GM12874 (cell line): ENCODE results near the gene BICC1.

Experiments used
- TF ChIP-seq, protein P1 (sequence below): IDR thresholded peaks from 2 replicates; pipeline ENCODE4 v1.5.1; 2011; ENCODE audit warnings: low read depth, mild to moderate bottlenecking, control low read depth, low read length, moderate library complexity; ENCODE audit not compliant: insufficient read depth

Gene BICC1

GRCh38 chr10:58631715-58632114 lies 119.0 kb downstream of the BICC1 start:
- TF ChIP-seq, protein P1, sequence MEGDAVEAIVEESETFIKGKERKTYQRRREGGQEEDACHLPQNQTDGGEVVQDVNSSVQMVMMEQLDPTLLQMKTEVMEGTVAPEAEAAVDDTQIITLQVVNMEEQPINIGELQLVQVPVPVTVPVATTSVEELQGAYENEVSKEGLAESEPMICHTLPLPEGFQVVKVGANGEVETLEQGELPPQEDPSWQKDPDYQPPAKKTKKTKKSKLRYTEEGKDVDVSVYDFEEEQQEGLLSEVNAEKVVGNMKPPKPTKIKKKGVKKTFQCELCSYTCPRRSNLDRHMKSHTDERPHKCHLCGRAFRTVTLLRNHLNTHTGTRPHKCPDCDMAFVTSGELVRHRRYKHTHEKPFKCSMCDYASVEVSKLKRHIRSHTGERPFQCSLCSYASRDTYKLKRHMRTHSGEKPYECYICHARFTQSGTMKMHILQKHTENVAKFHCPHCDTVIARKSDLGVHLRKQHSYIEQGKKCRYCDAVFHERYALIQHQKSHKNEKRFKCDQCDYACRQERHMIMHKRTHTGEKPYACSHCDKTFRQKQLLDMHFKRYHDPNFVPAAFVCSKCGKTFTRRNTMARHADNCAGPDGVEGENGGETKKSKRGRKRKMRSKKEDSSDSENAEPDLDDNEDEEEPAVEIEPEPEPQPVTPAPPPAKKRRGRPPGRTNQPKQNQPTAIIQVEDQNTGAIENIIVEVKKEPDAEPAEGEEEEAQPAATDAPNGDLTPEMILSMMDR, result no peak

DNA sequence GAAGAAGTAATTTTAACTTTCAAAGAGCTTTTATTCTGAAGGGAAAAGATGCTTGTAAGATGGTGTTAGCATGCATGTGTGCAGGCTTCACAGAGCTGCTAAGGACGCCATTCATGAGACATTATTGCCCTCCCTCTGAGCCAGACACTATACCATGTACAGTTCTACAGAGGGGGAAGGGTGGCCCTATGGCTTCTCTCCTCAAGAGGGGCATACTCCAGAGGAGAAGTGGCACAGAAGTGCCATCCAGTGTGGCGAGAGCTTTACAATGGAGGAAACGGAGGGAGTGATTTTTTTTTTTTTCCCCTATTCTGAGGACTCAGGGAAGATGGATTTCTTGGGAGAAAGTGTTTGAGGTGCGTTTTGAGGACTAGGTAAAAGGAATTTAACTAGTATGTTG lies 119.5 kb downstream of the BICC1 start:
- TF ChIP-seq, protein P1, result no peak

DNA sequence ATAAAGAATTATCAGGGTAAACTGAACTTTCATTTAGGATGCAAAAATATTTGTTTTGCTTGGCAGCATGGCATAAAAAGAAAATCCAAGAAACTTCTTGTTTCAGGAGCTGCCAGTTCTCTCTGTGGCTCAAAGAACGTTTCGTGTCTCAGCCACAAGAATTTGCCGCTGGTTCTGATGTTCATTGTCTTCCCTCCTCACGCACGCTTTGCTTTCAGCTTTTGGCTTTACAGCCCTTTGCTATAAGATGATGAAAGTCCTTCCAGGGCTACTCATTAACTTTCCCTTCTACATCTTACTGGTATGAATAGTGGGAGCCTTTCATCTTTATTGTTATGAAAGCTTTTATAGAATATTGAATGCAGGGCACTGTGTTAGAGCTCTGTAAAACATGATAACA lies 124.7 kb downstream of the BICC1 start:
- TF ChIP-seq, protein P1, result no peak

DNA sequence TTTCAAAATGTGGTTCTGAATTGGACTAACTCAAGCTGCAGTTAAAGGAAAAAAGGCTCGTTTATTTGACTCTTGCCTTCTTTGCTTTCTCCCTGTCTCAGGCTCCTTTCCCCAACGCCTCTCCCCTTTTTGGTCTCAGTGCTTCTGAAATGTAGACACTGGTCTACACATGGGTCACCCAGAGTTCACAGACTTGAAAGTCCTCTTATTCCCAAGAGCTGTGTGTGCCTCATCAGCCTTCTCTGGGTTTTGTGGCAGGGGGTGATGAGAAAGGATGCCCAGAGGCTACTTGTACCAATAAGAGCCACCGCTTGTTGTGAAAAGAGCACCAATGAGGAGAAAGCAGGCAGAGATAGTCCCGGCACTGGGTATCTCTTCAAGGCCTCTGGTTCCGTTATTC lies 125.7 kb downstream of the BICC1 start:
- TF ChIP-seq, protein P1, result no peak

- TF ChIP-seq, protein P1, result no peak
Measured at GRCh38 chr10:58641095-58641531, 128.4 kb downstream of the BICC1 start.

- TF ChIP-seq, protein P1, result no peak
Measured at GRCh38 chr10:58641708-58642107, 129.0 kb downstream of the BICC1 start.

DNA sequence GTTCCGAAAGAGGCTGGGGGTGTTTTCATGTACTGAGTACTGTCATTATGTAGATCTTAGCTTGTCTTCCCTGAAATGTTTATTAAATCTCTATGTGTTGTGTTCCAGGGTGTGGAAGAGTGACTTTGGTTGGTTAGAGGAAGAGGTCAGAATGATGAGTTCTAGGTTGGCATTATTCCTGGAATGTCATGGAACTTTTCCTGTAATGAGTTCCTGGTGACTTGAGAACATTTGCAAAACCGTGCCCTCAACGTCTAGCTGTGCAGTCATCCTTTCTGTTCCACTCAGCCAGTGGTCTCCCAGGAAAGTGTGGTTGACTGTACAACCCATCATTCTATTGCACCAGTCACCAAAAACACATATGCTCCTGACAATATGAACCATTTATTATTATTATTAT lies 129.6 kb downstream of the BICC1 start:
- TF ChIP-seq, protein P1, result no peak
